ENCODE data around the gene KLHL25. TPM values are rescaled to one million over a fixed set of nuclear protein-coding genes. Genes with fewer than 3 reads are reported as not detected.

Gene KLHL25, protein sequence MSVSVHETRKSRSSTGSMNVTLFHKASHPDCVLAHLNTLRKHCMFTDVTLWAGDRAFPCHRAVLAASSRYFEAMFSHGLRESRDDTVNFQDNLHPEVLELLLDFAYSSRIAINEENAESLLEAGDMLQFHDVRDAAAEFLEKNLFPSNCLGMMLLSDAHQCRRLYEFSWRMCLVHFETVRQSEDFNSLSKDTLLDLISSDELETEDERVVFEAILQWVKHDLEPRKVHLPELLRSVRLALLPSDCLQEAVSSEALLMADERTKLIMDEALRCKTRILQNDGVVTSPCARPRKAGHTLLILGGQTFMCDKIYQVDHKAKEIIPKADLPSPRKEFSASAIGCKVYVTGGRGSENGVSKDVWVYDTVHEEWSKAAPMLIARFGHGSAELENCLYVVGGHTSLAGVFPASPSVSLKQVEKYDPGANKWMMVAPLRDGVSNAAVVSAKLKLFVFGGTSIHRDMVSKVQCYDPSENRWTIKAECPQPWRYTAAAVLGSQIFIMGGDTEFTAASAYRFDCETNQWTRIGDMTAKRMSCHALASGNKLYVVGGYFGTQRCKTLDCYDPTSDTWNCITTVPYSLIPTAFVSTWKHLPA
- total RNA-seq (2022) (14.1 and 16.0 TPM in 2 replicates), Bru-seq, nascent RNA (percentile 64 among the genes with signal in this experiment), BruChase-seq, experiment 1, labeled RNA remaining after a 6-hour chase (percentile 70 among the genes with signal in this experiment), BruChase-seq, experiment 2, labeled RNA remaining after a 2-hour chase (percentile 83 among the genes with signal in this experiment)
- long read RNA-seq, full-length matches to known transcripts, result 15 of 17 reads
- long read RNA-seq, partial matches to known transcripts, result 1 of 17 reads
- long read RNA-seq, other reads (novel, unspliced or antisense), result 1 of 17 reads

DNA sequence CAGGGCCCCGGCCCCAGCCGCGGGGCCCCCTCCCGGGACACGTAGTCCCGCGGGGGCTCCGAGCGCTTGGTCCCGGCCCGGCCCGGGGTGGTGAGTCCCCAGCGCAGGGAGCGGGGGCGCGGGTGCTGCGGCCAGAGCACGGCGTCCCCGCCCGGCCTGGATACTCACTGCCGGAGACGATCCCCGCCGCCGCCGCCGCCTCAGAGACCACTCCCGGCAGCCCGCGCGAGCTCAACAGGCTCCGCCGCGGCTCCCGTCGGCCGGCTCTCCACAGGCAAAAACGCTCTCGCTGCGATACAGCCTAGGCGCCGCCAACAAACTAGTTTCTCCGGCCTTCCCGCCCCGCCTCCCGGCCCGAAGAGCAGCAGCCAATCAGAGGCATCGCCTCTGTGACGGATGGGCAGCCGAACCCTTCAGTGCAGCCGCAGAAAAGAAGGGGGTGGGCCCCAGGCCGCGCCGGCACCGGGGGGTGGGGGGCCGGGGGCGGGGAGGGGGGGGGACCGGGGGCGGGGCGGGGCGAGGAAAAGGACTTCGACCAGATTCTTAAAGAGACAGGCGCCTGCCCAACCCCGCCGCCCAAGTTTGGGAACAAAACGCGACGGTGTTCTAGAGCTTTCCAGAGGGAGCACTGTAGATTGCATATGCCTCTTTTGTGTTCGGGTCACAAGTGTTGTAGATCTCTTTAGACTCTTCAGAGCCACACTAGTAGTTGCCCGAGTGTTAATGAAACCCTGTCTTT, at the start of gene KLHL25:
Gene KLHL25 (minus strand): TSS at position 328 of the 739 bp plus-strand sequence. CDS start 25,115 bp downstream, outside the sequence.
- H3K9me3 Mint-ChIP-seq (ENCODE audit: low read depth, unreplicated experiment), result no peaks in the 10 kb centered on the region
- CTCF ChIA-PET, result interaction anchor here (0.7 to 1.2 kb wide), 3 partner anchors 15 to 65 kb away, joined by 3 to 4 read pairs (median 4); no protein-coding TSS in a partner anchor
- H3K4me3 Mint-ChIP-seq (ENCODE audit: low read depth, unreplicated experiment), result peak within 1 kb of the TSS; percentile 73
- H3K27me3 Mint-ChIP-seq (ENCODE audit: unreplicated experiment), result no peaks in the 10 kb centered on the region
- peaks cover 29% of the 10 kb centered on the region for H3K4me1 Mint-ChIP-seq (ENCODE audit: low read depth, unreplicated experiment)
- no TSS peak for BruUV-seq (replicated peaks)
- intact Hi-C loops (cut with micrococcal nuclease; ENCODE audit: unreplicated experiment), result no loop called here
- peak; percentile 95 for DNase-seq
- TF ChIP-seq, protein P1, sequence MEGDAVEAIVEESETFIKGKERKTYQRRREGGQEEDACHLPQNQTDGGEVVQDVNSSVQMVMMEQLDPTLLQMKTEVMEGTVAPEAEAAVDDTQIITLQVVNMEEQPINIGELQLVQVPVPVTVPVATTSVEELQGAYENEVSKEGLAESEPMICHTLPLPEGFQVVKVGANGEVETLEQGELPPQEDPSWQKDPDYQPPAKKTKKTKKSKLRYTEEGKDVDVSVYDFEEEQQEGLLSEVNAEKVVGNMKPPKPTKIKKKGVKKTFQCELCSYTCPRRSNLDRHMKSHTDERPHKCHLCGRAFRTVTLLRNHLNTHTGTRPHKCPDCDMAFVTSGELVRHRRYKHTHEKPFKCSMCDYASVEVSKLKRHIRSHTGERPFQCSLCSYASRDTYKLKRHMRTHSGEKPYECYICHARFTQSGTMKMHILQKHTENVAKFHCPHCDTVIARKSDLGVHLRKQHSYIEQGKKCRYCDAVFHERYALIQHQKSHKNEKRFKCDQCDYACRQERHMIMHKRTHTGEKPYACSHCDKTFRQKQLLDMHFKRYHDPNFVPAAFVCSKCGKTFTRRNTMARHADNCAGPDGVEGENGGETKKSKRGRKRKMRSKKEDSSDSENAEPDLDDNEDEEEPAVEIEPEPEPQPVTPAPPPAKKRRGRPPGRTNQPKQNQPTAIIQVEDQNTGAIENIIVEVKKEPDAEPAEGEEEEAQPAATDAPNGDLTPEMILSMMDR (IDR thresholded peaks at IDR 0.05; ENCODE audit: unreplicated experiment), result no peak
- peak within 1 kb of the TSS; percentile 69 for H3K27ac Mint-ChIP-seq (ENCODE audit: unreplicated experiment)
- peaks cover 31% of the 10 kb centered on the region for H3K36me3 Mint-ChIP-seq (ENCODE audit: insufficient read depth, unreplicated experiment)

DNA sequence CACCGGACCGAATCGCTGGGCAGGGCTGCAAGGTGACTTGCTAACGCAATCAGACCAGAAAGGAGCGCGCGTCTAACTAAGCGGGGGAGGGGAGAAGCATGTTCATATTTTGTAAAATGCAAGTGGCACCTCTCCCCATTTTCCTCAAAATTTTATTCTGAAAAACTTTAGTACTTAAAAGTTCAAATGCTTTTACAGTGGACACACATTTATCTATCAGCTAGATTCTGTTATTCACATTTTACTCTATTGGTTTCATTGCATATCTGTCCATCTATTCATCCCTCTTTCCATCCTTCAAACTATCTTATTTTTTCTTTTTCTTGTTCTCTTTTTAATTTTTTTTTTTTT, 46.1 kb upstream of the KLHL25 start:
- BruUV-seq (replicated peaks), result no TSS peak
- CTCF ChIA-PET, result interaction anchor here (0.6 to 2.1 kb wide), 8 partner anchors 10 to 260 kb away, joined by 3 to 26 read pairs (median 4); no protein-coding TSS in a partner anchor
- H3K36me3 Mint-ChIP-seq (ENCODE audit: insufficient read depth, unreplicated experiment), result no peaks in the 10 kb centered on the region
- peak overlapping the region; percentile 57 for H3K4me3 Mint-ChIP-seq (ENCODE audit: low read depth, unreplicated experiment)
- H3K27me3 Mint-ChIP-seq (ENCODE audit: unreplicated experiment), result peaks cover 25% of the 10 kb centered on the region
- no peak for DNase-seq
- TF ChIP-seq, protein P1 (IDR thresholded peaks at IDR 0.05; ENCODE audit: unreplicated experiment), result no peak
- intact Hi-C loops (cut with micrococcal nuclease; ENCODE audit: unreplicated experiment), result loop anchor here (1.0 kb wide), 2 partner anchors 35 to 110 kb away; no protein-coding TSS in a partner anchor
- no peak overlapping the region for H3K27ac Mint-ChIP-seq (ENCODE audit: unreplicated experiment)
- no peaks in the 10 kb centered on the region for H3K9me3 Mint-ChIP-seq (ENCODE audit: low read depth, unreplicated experiment)
- H3K4me1 Mint-ChIP-seq (ENCODE audit: low read depth, unreplicated experiment), result peaks cover 31% of the 10 kb centered on the region

DNA sequence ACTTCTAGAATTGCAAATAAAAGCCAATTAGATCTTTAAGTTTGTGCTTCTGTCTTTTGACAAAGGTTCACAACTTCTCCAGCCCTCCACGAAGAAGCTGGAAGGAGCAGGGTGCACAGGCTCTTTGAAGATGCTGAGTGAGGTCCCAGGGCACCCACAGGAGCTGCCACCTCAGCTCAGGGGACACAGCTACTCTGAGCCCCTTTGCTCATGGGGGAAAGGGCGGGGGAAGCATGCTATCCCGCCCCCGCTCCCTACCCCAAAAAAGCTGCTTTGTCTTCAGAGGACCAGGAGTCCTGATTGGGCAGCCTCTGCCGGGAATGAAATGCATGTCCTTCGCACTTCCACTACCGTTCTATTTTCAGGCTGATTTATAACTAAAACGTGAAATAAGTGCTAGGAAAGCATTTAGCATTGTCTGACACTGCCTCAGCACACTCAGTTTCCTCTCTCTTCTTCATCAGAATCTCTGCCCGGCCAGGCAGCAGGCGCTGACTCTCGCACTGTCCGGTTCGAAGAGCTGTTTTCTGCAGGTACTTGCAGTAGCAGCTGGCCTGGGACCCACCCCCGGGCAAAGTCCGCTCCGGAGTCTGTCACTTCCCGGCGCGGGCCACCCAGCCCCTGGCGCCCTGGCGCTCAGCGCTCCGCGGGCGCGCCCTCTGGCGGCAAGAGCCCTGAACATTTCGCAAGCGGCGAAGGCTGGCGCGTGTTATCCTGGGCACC, 45.5 kb upstream of the KLHL25 start:
- intact Hi-C loops (cut with micrococcal nuclease; ENCODE audit: unreplicated experiment), result loop anchor here (1.0 kb wide), 2 partner anchors 35 to 110 kb away; no protein-coding TSS in a partner anchor
- Mint-ChIP-seq H3K4me1 (ENCODE audit: low read depth, unreplicated experiment) (peaks cover 31% of the 10 kb centered on the region), H3K27ac (ENCODE audit: unreplicated experiment) (no peak overlapping the region), H3K27me3 (ENCODE audit: unreplicated experiment) (peaks cover 20% of the 10 kb centered on the region), H3K36me3 (ENCODE audit: insufficient read depth, unreplicated experiment) (no peaks in the 10 kb centered on the region), H3K4me3 (ENCODE audit: low read depth, unreplicated experiment) (peak overlapping the region; percentile 57), H3K9me3 (ENCODE audit: low read depth, unreplicated experiment) (no peaks in the 10 kb centered on the region)
- CTCF ChIA-PET, result interaction anchor here (0.6 to 2.1 kb wide), 8 partner anchors 9 to 172 kb away, joined by 3 to 26 read pairs (median 4); no protein-coding TSS in a partner anchor
- TF ChIP-seq, protein P1 (IDR thresholded peaks at IDR 0.05; ENCODE audit: unreplicated experiment), result peak; percentile 88
- no TSS peak for BruUV-seq (replicated peaks)
- peak; percentile 98 for DNase-seq
